Transverse colon (tissue), 4 donors: ENCODE measurements around the gene CCL21. TPM values are rescaled to one million over a fixed set of nuclear protein-coding genes. Genes with fewer than 3 reads are reported as not detected.

Experiments
- DNase-seq: peaks from one replicate; pipeline ENCODE4 v3.0.0-alpha.2; 2019
- H3K27ac ChIP-seq, 4 donors: fragments of 200-600 bp; sonication (generic); 2 replicates each; pipeline ENCODE4 v1.5.1; 2016 to 2018; ENCODE audit warnings: inconsistent platforms in 4 of 4
- H3K27me3 ChIP-seq: fragments of 200-600 bp; sonication (generic); 2 replicates; pipeline ENCODE4 v1.5.1; 2017; ENCODE audit warnings: inconsistent platforms
- H3K36me3 ChIP-seq, 4 donors: fragments of 200-600 bp; sonication (generic); 2 replicates each; pipeline ENCODE4 v1.5.1; 2017 to 2019; ENCODE audit warnings: inconsistent platforms in 4 of 4
- H3K4me1 ChIP-seq, 4 donors: fragments of 200-600 bp; sonication (generic); 2 replicates each; pipeline ENCODE4 v1.5.1; 2017 to 2020; ENCODE audit warnings: inconsistent platforms in 4 of 4
- H3K4me3 ChIP-seq, 4 donors: fragments of 200-600 bp; sonication (generic); 1 replicate in 1 of 4; 2 replicates in 3 of 4; pipeline versions ENCODE4 v1.5.1 to v1.6.1; 2017 to 2019; ENCODE audit warnings: inconsistent platforms in 4 of 4
- H3K9me3 ChIP-seq, 2 donors: fragments of 200-600 bp; sonication (generic); 2 replicates each; pipeline ENCODE4 v1.5.1; 2017 to 2019; ENCODE audit warnings: inconsistent platforms in 2 of 2
- CTCF ChIP-seq, 5 experiments: fragments of 200-600 bp in 3 of 5; fragments of 450-650 bp in 2 of 5; sonication (generic) in 3 of 5; IDR thresholded peaks; 1 replicate in 2 of 5; 2 replicates in 3 of 5; pipeline ENCODE4 v1.5.1; 2016 to 2017; ENCODE audit warnings: antibody characterized with exemption in 5 of 5, inconsistent platforms in 3 of 5, mild to moderate bottlenecking in 2 of 5, moderate library complexity in 1 of 5
- EP300 ChIP-seq: sonication (generic); formaldehyde crosslinking; IDR thresholded peaks from one replicate; pipeline ENCODE4 v1.6.1; 2017; ENCODE audit warnings: antibody characterized with exemption, low read depth
- POLR2A ChIP-seq: fragments of 450-650 bp; IDR thresholded peaks from one replicate; pipeline ENCODE4 v1.6.1; 2016; ENCODE audit warnings: antibody characterized with exemption, mild to moderate bottlenecking, moderate library complexity
- POLR2AphosphoS5 ChIP-seq, 3 donors: sonication (generic); formaldehyde crosslinking; IDR thresholded peaks; one replicate each; pipeline ENCODE4 v1.6.1; 2016; ENCODE audit warnings: antibody characterized with exemption in 3 of 3
- WGBS, 2 donors: methylation state at CpG; one replicate each; pipeline ENCODE4 v1.1.5; 2018; ENCODE audit warnings: low coverage in 1 of 2; 5-methylcytosine and 5-hydroxymethylcytosine counted together
- in situ Hi-C, 4 donors: fragments of 200-750 bp; cut with MboI; loops; one replicate each; pipeline versions ENCODE4 v1.15.0 to v1.15.1; 2017; ENCODE audit warnings: low sequenced_read_pairs in 3 of 4, low pct_ligation_motif_present in 1 of 4, low pct_unique_long_range_greater_than_20kb in 1 of 4
- intact Hi-C: fragments of 100-400 bp; cut with DNase I; formaldehyde crosslinking; loops from one replicate; pipeline ENCODE4 v1.15.1; 2023; ENCODE audit warnings: low total_unique reads
- small RNA-seq, 4 donors: library from RNA; depleted of rRNA; stranded (forward); fragments of <200 nt; gene quantifications; one replicate each; pipeline ENCODE3, GENCODE V24; 2016
- total RNA-seq, 4 donors: library from RNA; depleted of rRNA; stranded (reverse); fragments of >200 nt; gene quantifications; one replicate each; pipeline ENCODE4 v1.1.0, GENCODE V29; 2016

The CCL21 gene
- total RNA-seq, 4 donors from 2014 or later, result 45.4 to 123 (median 60.1) TPM

- no peaks in the 10 kb centered on the region for H3K36me3 ChIP-seq
- 87 to 90% methylated on average over 4 of the region's 4 CpGs for WGBS, 2 donors
- intact Hi-C loops, result no loop called here
- DNase-seq, result no peak
- H3K4me3 ChIP-seq, result no peak within 1 kb of the TSS
- H3K4me1 ChIP-seq, result peaks cover 10 to 24% (median 19%) of the 10 kb centered on the region in 4 donors
- in situ Hi-C loops, result no loop called here
- H3K27me3 ChIP-seq, result no peaks in the 10 kb centered on the region
- TF ChIP-seq POLR2AphosphoS5 (IDR thresholded peaks at IDR 0.05) (no peak), EP300 (no peak), CTCF (IDR thresholded peaks at IDR 0.05) (no peak), POLR2A (no peak)
- H3K27ac ChIP-seq, result no peak within 1 kb of the TSS
- no peaks in the 10 kb centered on the region for H3K9me3 ChIP-seq
Measured at GRCh38 chr9:34662526-34663302, 47.2 kb downstream of the CCL21 start, which contains the start of gene CCL27. Gene CCL27, minus strand, starts transcription at chr9:34662657. Its CDS starts 24 bp downstream, at chr9:34662633.

- peak; percentile 37 for DNase-seq
- H3K27ac ChIP-seq, result peak overlapping the region in 1 of 4 donors; percentile 3
- WGBS, 2 donors, result 57 to 80% methylated on average over 3 to 7 of the region's 8 CpGs
Measured at GRCh38 chr9:34659592-34660253, 50.2 kb downstream of the CCL21 start.

More at GRCh38 chr9:34659592-34660253, 50.2 kb downstream of the CCL21 start:
- in situ Hi-C loops (no loop called here), intact Hi-C loops (loop anchor here (10.0 kb wide), 1 partner anchor 425 kb away; no protein-coding TSS in a partner anchor)
- no peak for TF ChIP-seq POLR2A
- TF ChIP-seq POLR2AphosphoS5 (IDR thresholded peaks at IDR 0.05), result no peak
- TF ChIP-seq CTCF (IDR thresholded peaks at IDR 0.05), result no peak
- no peak for TF ChIP-seq EP300
- Histone ChIP-seq H3K36me3 (no peaks in the 10 kb centered on the region), H3K9me3 (no peaks in the 10 kb centered on the region), H3K4me1 (peaks cover 8 to 20% (median 15%) of the 10 kb centered on the region in 4 donors), H3K4me3 (no peak overlapping the region), H3K27me3 (no peaks in the 10 kb centered on the region)

Small RNA genes lying within 50 kb of the gene (small RNA-seq; reads per million reads assigned to genes)
- gene CCL27, result 0 reads per million in 4 donors

Other genes starting within 250 kb of the CCL21 start
- gene ENHO, start 187.1 kb downstream of the CCL21 start, total RNA-seq, result 1 to 10 TPM in 2 of 4 donors, not detected in 2; 1.4 to 1.7 TPM
- 10 to 100 TPM in 1 of 4 donors, 1 to 10 TPM in 3; 5.2 to 59.1 (median 6.8) TPM for gene CNTFR, start 120.4 kb downstream of the CCL21 start, total RNA-seq
- gene RPP25L, start 98.0 kb downstream of the CCL21 start, total RNA-seq, result 10 to 100 TPM in 2 of 4 donors, 1 to 10 TPM in 2; 3.0 to 65.5 (median 22.1) TPM
- gene DCTN3, start 89.6 kb downstream of the CCL21 start, total RNA-seq, result 10 to 100 TPM; 41.6 to 78.9 (median 54.0) TPM
- not detected for gene ARID3C, start 81.1 kb downstream of the CCL21 start, total RNA-seq
- gene SIGMAR1, start 72.3 kb downstream of the CCL21 start, total RNA-seq, result 100 to 1,000 TPM in 1 of 4 donors, 10 to 100 TPM in 3; 45.6 to 102 (median 62.6) TPM
- gene GALT, start 63.5 kb downstream of the CCL21 start, total RNA-seq, result 100 to 1,000 TPM in 2 of 4 donors, 10 to 100 TPM in 2; 73.5 to 147 (median 97.3) TPM
- 10 to 100 TPM; 27.0 to 94.6 (median 47.5) TPM for gene IL11RA, start 58.0 kb downstream of the CCL21 start, total RNA-seq
- gene CCL27, start 47.5 kb downstream of the CCL21 start, total RNA-seq, result not detected
- not detected for gene CCL19, start 18.9 kb downstream of the CCL21 start, total RNA-seq
- under 1 TPM in 2 of 4 donors, not detected in 2; 0.16 to 0.27 TPM for gene PHF24, start 248.1 kb upstream of the CCL21 start, total RNA-seq